IPS-NIHi7 (cell line): Measurements from ENCODE around the gene NCKAP1.
A peak's percentile ranks its signal among the peaks of the same experiment; 100 is the strongest.
"Not testable (repeated sequence)": the region's sequence is repeated elsewhere in the genome, so short reads cannot be mapped to it uniquely, and the experiment has no call there.

ENCODE experiments used
- DNase-seq: peaks from one replicate; pipeline ENCODE4 v3.0.0; 2012; ENCODE audit warnings: mixed read lengths; ENCODE audit errors: extremely low spot score

The NCKAP1 gene

GRCh38 chr2:182912518-182912915 lies 125.7 kb downstream of the NCKAP1 start:
- DNase-seq = no peak

- DNase-seq = no peak
These were observed 126.3 kb downstream of the NCKAP1 start for GRCh38 chr2:182911813-182912517.

- DNase-seq = no peak
These were observed 127.3 kb downstream of the NCKAP1 start for GRCh38 chr2:182910965-182911364.

GRCh38 chr2:182907081-182907830 lies 131.0 kb downstream of the NCKAP1 start:
- DNase-seq = peak; percentile 60

GRCh38 chr2:182906454-182906853 lies 131.8 kb downstream of the NCKAP1 start:
- no peak for DNase-seq

- no peak for DNase-seq
These were observed 133.4 kb downstream of the NCKAP1 start for GRCh38 chr2:182904844-182905243.

- DNase-seq = no peak
These were observed 134.7 kb downstream of the NCKAP1 start for GRCh38 chr2:182903566-182903965.

GRCh38 chr2:182901748-182902147 lies 136.5 kb downstream of the NCKAP1 start:
- no peak for DNase-seq

- DNase-seq = no peak
These were observed 139.5 kb downstream of the NCKAP1 start for GRCh38 chr2:182898718-182899117.

- no peak for DNase-seq
These were observed 141.1 kb downstream of the NCKAP1 start for GRCh38 chr2:182897137-182897536.

- no peak for DNase-seq
These were observed 142.5 kb downstream of the NCKAP1 start for GRCh38 chr2:182895798-182896197.

GRCh38 chr2:182895169-182895568 lies 143.1 kb downstream of the NCKAP1 start:
- DNase-seq = no peak

GRCh38 chr2:182894174-182894573 lies 144.1 kb downstream of the NCKAP1 start:
- no peak for DNase-seq

- DNase-seq = no peak
These were observed 144.6 kb downstream of the NCKAP1 start for GRCh38 chr2:182893666-182894065.

GRCh38 chr2:182893035-182893434 lies 145.2 kb downstream of the NCKAP1 start:
- DNase-seq = not testable (repeated sequence)

- DNase-seq = no peak
These were observed 146.6 kb downstream of the NCKAP1 start for GRCh38 chr2:182891611-182892010.

GRCh38 chr2:182890773-182891378 lies 147.4 kb downstream of the NCKAP1 start:
- DNase-seq = no peak

GRCh38 chr2:182890305-182890704 lies 148.0 kb downstream of the NCKAP1 start:
- no peak for DNase-seq

GRCh38 chr2:182887753-182888415 lies 150.4 kb downstream of the NCKAP1 start:
- no peak for DNase-seq

GRCh38 chr2:182887093-182887492 lies 151.2 kb downstream of the NCKAP1 start:
- no peak for DNase-seq

GRCh38 chr2:182885771-182886170 lies 152.5 kb downstream of the NCKAP1 start:
- no peak for DNase-seq

GRCh38 chr2:182883451-182883850 lies 154.8 kb downstream of the NCKAP1 start:
- no peak for DNase-seq
